ENCODE results near the gene TTC24. TPM values are rescaled to one million over a fixed set of nuclear protein-coding genes. Genes with fewer than 3 reads are reported as not detected.
A peak's percentile ranks its signal among the peaks of the same experiment; 100 is the strongest.

TTC24 gene
- polyA plus RNA-seq, 1 donor from 2014 or later, result not detected

DNA sequence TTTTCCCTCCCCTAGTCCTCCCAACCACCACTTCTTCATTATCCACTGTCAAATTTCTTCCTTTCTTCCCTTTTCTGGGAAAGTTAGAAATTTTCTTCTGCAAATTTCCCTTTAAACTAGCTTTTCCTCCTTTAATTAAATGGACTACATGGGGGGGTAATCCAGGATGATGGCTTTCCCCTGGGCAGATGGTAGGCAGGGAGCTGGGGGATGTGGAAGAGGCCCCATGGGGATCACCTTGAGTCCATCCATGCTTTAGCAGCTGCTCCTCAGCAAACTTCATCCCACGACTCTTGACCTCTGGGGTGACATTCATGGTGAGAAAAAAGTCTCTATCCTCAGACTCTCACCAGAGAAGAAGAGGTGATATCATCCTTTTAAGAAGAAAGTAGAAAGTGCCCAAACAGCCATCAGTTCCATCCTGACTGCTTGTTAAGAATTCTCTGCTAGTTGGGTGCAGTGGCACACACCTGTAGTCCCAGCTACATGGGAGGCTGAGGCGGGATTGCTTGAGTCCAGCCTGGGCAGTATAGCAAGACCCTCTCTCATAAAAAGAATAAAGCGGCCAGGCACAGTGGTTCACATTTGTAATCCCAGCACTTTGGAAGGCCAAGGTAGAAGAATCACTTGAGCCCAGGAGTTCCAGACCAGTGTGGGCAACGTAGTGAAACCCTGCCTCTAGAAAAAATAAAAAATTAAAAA lies 19.4 kb downstream of the TTC24 start:
- Histone ChIP-seq H3K9me3 (ENCODE audit: low read length) (no peaks in the 10 kb centered on the region), H3F3A (ENCODE audit: insufficient read depth, low read length, poor library complexity, severe bottlenecking) (no peaks in the 10 kb centered on the region), H3K4me3 (ENCODE audit: low read length) (no peak overlapping the region), H4K20me1 (ENCODE audit: insufficient read depth) (no peaks in the 10 kb centered on the region), H3K9ac (ENCODE audit: low read length) (no peak overlapping the region), H3K9me2 (ENCODE audit: insufficient read depth, low read length) (no peaks in the 10 kb centered on the region), H3K79me2 (replicated peaks; ENCODE audit: insufficient read depth, low read length) (no peaks in the 10 kb centered on the region), H3K27me3 (ENCODE audit: insufficient read depth, low read depth, low read length) (no peaks in the 10 kb centered on the region), H3K36me3 (ENCODE audit: insufficient read depth, low read length) (no peaks in the 10 kb centered on the region), H3K27ac (ENCODE audit: low read length) (no peak overlapping the region), H2AFZ (ENCODE audit: low read depth, low read length) (no peak overlapping the region), H3K4me2 (ENCODE audit: low read length) (no peak overlapping the region)
- TF ChIP-seq MXI1 (conservative IDR thresholded peaks at IDR 0.05; ENCODE audit: poor library complexity, severe bottlenecking), result no peak
- TF ChIP-seq RAD21 (conservative IDR thresholded peaks at IDR 0.05), result no peak
- TF ChIP-seq, protein P1, sequence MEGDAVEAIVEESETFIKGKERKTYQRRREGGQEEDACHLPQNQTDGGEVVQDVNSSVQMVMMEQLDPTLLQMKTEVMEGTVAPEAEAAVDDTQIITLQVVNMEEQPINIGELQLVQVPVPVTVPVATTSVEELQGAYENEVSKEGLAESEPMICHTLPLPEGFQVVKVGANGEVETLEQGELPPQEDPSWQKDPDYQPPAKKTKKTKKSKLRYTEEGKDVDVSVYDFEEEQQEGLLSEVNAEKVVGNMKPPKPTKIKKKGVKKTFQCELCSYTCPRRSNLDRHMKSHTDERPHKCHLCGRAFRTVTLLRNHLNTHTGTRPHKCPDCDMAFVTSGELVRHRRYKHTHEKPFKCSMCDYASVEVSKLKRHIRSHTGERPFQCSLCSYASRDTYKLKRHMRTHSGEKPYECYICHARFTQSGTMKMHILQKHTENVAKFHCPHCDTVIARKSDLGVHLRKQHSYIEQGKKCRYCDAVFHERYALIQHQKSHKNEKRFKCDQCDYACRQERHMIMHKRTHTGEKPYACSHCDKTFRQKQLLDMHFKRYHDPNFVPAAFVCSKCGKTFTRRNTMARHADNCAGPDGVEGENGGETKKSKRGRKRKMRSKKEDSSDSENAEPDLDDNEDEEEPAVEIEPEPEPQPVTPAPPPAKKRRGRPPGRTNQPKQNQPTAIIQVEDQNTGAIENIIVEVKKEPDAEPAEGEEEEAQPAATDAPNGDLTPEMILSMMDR (IDR thresholded peaks at IDR 0.05; ENCODE audit: poor library complexity, severe bottlenecking), result no peak
- TF ChIP-seq POLR2AphosphoS5 (IDR thresholded peaks at IDR 0.05), result no peak

DNA sequence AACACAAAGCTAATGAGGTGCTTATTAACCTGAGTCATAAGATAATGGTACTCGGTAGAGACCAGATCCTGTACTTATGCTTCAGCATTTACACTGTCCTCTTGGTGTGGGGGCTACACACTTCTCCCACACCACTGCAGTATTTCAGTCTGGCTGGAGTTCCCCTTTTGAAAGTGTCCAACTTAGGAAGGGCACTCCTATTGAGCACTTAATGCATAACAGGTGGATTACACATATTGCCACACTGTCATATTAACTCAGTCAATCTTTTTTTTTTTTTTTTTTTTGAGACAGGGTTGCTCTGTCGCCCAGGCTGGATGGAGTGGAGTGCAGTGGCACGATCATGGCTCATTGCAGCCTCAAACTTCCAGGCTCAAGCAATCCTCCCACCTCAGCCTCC lies 20.3 kb downstream of the TTC24 start:
- Histone ChIP-seq H3K27ac (ENCODE audit: low read length) (no peak overlapping the region), H3K4me3 (ENCODE audit: low read length) (no peak overlapping the region), H3K27me3 (ENCODE audit: insufficient read depth, low read depth, low read length) (no peaks in the 10 kb centered on the region), H3K9ac (ENCODE audit: low read length) (no peak overlapping the region), H3K79me2 (replicated peaks; ENCODE audit: insufficient read depth, low read length) (no peaks in the 10 kb centered on the region), H3K4me2 (ENCODE audit: low read length) (no peak overlapping the region), H4K20me1 (ENCODE audit: insufficient read depth) (no peaks in the 10 kb centered on the region), H3K9me3 (ENCODE audit: low read length) (no peaks in the 10 kb centered on the region), H2AFZ (ENCODE audit: low read depth, low read length) (no peak overlapping the region), H3K9me2 (ENCODE audit: insufficient read depth, low read length) (no peaks in the 10 kb centered on the region), H3K36me3 (ENCODE audit: insufficient read depth, low read length) (no peaks in the 10 kb centered on the region), H3F3A (ENCODE audit: insufficient read depth, low read length, poor library complexity, severe bottlenecking) (no peaks in the 10 kb centered on the region)
- TF ChIP-seq SMC3 (conservative IDR thresholded peaks at IDR 0.05; ENCODE audit: poor library complexity) (no peak), RAD21 (conservative IDR thresholded peaks at IDR 0.05) (no peak), MXI1 (conservative IDR thresholded peaks at IDR 0.05; ENCODE audit: poor library complexity, severe bottlenecking) (no peak), TAF1 (IDR thresholded peaks at IDR 0.05; ENCODE audit: low read depth) (no peak), POLR2AphosphoS5 (IDR thresholded peaks at IDR 0.05) (no peak), EZH2 (IDR thresholded peaks at IDR 0.05; ENCODE audit: borderline replicate concordance, insufficient read depth, low read length, poor library complexity, severe bottlenecking) (no peak)
- TF ChIP-seq, protein P1 (IDR thresholded peaks at IDR 0.05; ENCODE audit: poor library complexity, severe bottlenecking), result no peak

- Histone ChIP-seq H3K27me3 (ENCODE audit: insufficient read depth, low read depth, low read length) (no peaks in the 10 kb centered on the region), H3F3A (ENCODE audit: insufficient read depth, low read length, poor library complexity, severe bottlenecking) (no peaks in the 10 kb centered on the region), H3K36me3 (ENCODE audit: insufficient read depth, low read length) (no peaks in the 10 kb centered on the region), H4K20me1 (ENCODE audit: insufficient read depth) (no peaks in the 10 kb centered on the region), H2AFZ (ENCODE audit: low read depth, low read length) (no peak overlapping the region), H3K79me2 (replicated peaks; ENCODE audit: insufficient read depth, low read length) (no peaks in the 10 kb centered on the region), H3K4me2 (ENCODE audit: low read length) (peak overlapping the region; percentile 93), H3K9ac (ENCODE audit: low read length) (peak overlapping the region; percentile 68), H3K27ac (ENCODE audit: low read length) (no peak overlapping the region), H3K9me3 (ENCODE audit: low read length) (no peaks in the 10 kb centered on the region), H3K4me3 (ENCODE audit: low read length) (peak overlapping the region; percentile 75), H3K9me2 (ENCODE audit: insufficient read depth, low read length) (no peaks in the 10 kb centered on the region)
- TF ChIP-seq MXI1 (conservative IDR thresholded peaks at IDR 0.05; ENCODE audit: poor library complexity, severe bottlenecking), result no peak
- TF ChIP-seq POLR2AphosphoS5 (IDR thresholded peaks at IDR 0.05), result no peak
- TF ChIP-seq, protein P2, sequence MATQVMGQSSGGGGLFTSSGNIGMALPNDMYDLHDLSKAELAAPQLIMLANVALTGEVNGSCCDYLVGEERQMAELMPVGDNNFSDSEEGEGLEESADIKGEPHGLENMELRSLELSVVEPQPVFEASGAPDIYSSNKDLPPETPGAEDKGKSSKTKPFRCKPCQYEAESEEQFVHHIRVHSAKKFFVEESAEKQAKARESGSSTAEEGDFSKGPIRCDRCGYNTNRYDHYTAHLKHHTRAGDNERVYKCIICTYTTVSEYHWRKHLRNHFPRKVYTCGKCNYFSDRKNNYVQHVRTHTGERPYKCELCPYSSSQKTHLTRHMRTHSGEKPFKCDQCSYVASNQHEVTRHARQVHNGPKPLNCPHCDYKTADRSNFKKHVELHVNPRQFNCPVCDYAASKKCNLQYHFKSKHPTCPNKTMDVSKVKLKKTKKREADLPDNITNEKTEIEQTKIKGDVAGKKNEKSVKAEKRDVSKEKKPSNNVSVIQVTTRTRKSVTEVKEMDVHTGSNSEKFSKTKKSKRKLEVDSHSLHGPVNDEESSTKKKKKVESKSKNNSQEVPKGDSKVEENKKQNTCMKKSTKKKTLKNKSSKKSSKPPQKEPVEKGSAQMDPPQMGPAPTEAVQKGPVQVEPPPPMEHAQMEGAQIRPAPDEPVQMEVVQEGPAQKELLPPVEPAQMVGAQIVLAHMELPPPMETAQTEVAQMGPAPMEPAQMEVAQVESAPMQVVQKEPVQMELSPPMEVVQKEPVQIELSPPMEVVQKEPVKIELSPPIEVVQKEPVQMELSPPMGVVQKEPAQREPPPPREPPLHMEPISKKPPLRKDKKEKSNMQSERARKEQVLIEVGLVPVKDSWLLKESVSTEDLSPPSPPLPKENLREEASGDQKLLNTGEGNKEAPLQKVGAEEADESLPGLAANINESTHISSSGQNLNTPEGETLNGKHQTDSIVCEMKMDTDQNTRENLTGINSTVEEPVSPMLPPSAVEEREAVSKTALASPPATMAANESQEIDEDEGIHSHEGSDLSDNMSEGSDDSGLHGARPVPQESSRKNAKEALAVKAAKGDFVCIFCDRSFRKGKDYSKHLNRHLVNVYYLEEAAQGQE (IDR thresholded peaks at IDR 0.05; ENCODE audit: borderline replicate concordance), result no peak
- no peak for TF ChIP-seq EZH2 (IDR thresholded peaks at IDR 0.05; ENCODE audit: borderline replicate concordance, insufficient read depth, low read length, poor library complexity, severe bottlenecking)
- TF ChIP-seq SMC3 (conservative IDR thresholded peaks at IDR 0.05; ENCODE audit: poor library complexity), result no peak
- TF ChIP-seq RAD21 (conservative IDR thresholded peaks at IDR 0.05), result no peak
- TF ChIP-seq EP300 (conservative IDR thresholded peaks at IDR 0.05; ENCODE audit: poor library complexity, severe bottlenecking), result no peak
- no peak for TF ChIP-seq TAF1 (IDR thresholded peaks at IDR 0.05; ENCODE audit: low read depth)
- TF ChIP-seq, protein P1 (IDR thresholded peaks at IDR 0.05; ENCODE audit: poor library complexity, severe bottlenecking), result no peak
Measured at GRCh38 chr1:156600733-156601121, 21.2 kb downstream of the TTC24 start.

All from neural cell (in vitro differentiated cells).